ENCODE data around the gene IFT27.

Gene IFT27

DNA sequence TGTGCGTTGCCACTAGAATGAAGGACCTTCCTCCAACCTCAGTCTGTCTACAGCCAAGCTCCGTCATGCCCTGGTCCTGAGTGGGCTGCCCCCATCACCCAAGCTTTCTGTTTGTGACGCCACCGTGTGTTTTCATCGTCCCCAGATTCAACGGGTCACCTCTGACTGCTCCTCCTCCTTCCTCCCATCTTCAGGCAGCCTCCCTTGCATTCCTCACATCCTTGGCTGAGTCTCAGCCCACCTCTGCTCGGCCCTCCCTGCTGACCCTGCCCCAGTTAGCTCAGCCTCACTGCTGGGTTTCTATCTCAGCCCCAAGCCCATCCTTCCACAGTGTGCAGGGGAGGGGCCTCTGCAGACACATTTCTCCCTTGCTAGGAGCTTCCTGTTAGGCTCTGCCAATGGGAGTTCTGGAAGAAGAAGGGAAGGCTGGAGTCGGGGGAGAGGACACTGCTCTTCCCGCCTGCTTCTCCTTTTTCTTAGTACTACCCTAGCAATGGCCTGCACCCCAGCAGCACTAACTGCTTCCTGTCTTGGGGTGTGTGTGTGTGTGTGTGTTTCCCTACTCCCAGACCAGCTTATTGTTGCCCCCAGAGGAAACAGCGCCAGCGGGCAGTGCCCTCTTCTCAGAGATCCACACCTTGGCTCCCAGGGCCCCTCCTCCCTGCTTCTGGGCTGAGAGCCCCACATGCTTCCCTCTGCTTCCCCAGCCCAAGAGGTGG is 5.2 kb downstream of the IFT27 start:
- H3K4me3 ChIP-seq (ENCODE audit: low read depth, low read length): no peak overlapping the region
- TF ChIP-seq, protein P1, sequence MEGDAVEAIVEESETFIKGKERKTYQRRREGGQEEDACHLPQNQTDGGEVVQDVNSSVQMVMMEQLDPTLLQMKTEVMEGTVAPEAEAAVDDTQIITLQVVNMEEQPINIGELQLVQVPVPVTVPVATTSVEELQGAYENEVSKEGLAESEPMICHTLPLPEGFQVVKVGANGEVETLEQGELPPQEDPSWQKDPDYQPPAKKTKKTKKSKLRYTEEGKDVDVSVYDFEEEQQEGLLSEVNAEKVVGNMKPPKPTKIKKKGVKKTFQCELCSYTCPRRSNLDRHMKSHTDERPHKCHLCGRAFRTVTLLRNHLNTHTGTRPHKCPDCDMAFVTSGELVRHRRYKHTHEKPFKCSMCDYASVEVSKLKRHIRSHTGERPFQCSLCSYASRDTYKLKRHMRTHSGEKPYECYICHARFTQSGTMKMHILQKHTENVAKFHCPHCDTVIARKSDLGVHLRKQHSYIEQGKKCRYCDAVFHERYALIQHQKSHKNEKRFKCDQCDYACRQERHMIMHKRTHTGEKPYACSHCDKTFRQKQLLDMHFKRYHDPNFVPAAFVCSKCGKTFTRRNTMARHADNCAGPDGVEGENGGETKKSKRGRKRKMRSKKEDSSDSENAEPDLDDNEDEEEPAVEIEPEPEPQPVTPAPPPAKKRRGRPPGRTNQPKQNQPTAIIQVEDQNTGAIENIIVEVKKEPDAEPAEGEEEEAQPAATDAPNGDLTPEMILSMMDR (IDR thresholded peaks at IDR 0.05; ENCODE audit: low read depth, low read length): no peak

DNA sequence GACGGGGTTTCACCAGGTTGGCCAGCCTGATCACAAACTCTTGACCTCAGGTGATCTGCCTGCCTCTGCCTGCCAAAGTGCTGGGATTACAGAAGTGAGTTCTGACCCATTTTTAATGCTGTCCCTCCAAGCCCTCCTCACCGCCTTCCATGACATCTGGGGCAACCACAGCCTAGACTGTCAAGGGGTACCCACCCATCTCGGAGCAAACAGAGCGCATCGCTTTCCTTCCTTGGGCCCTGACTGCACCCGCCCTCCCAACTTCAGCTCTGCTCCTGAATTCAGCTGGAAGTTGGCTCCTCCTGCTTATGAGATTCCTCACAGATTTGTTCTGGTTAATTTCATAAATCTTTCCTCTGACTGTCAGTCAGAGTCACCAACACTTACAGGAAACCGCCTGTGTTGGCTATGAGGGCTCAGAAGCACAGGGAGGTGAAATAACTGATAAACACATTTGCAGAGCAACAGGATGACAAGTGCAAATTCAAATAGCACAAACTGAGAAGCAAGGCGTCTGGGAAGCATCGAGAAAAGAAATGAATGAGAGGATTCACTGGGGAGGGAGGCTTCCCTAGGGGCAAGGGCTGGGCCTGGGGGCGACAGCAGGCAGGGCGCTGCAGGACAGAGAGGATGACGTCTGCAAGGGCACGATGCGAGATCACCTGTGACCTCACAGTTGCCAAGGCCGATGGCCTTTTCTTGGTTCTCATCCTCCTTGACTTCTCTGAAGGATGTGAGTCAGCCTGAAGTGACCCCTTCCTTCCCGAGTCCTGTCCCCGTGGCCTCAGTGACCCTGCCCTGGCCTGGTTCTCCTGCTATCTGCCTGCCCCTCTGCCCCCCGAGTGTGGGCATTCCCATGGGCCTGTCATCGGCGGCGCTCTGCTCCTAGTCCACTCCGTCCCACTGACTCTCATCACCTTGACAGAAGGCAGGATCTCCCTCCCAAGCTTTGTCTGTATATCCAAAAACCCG is 6.1 kb downstream of the IFT27 start:
- H3K4me3 ChIP-seq (ENCODE audit: low read depth, low read length): no peak overlapping the region
- TF ChIP-seq, protein P1 (IDR thresholded peaks at IDR 0.05; ENCODE audit: low read depth, low read length): no peak

DNA sequence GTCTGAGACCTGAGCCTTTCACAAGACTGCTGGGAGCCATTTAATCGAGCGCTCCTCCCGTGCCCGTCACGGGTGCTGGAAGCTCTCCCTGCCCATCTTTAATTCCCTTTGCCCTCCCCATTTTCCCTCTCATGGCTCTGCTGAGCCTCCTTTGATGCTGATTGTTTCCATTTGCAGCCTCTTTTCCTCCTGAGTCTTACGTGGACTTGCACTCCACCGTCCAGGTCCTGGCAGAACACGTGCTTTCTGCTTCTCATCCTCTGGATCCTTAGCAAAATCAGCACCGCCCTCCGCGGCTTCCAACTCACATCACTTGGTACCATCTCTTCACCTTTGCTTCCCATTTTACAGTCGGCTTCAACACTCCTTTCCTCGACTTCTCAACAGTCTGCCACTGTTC is 7.3 kb downstream of the IFT27 start:
- TF ChIP-seq, protein P1 (IDR thresholded peaks at IDR 0.05; ENCODE audit: low read depth, low read length): no peak
- H3K4me3 ChIP-seq (ENCODE audit: low read depth, low read length): no peak overlapping the region

DNA sequence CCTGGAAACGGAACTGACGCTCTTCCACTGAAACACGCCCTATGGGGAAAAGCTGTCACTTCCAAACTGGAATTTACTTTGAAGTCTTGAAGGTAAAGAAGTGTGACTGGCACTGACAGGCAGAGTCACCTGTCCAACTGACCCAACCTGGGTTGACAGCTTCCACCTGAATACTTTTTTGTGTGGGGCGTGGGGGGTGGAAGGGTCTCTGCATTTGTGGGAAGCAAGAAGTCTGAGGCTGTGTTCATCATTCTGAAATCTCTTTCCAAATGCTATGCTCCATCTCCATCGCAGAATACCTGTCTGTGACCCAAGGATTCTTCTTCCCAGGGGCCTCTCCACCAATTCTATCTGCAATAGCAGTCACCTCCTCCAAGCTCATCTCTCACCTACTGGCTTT is 7.8 kb downstream of the IFT27 start:
- TF ChIP-seq, protein P1 (IDR thresholded peaks at IDR 0.05; ENCODE audit: low read depth, low read length): no peak
- H3K4me3 ChIP-seq (ENCODE audit: low read depth, low read length): no peak overlapping the region

DNA sequence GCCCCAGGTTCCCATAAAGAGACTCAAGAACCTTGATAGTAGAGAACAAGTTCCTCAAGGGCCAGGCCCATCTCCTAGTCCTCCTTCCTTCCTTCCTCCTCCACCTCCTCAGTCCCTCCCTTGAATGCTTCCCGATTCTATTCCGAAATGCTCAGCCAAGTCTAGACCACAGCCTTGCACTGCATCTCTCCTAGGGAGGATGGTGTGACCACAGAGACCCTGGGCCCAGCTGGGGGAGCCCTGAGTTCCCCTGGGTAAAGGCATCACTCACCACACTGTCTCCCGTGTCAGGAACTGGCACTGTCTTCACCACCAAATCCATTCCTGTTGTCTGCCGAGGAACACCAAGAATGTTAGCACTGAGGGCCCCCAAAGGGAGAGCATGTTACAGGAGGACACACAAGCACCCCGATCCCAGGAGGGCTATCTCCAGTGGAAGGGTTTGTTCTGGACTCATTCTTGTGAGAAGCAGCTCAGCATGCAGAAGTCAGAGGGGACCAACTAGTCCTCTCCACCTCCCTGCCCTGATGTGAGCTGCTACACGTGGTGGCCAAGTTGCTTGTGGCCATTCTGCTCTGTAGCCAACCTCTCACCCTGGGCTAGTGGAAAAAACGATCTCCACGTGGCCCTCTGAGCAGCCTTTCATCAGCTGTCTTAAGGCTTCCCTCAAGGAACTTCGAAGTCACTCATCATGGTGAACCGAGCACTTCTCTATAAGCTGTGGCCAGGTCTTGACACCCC is 8.7 kb downstream of the IFT27 start:
- TF ChIP-seq, protein P1 (IDR thresholded peaks at IDR 0.05; ENCODE audit: low read depth, low read length): no peak
- no peak overlapping the region for H3K4me3 ChIP-seq (ENCODE audit: low read depth, low read length)

DNA sequence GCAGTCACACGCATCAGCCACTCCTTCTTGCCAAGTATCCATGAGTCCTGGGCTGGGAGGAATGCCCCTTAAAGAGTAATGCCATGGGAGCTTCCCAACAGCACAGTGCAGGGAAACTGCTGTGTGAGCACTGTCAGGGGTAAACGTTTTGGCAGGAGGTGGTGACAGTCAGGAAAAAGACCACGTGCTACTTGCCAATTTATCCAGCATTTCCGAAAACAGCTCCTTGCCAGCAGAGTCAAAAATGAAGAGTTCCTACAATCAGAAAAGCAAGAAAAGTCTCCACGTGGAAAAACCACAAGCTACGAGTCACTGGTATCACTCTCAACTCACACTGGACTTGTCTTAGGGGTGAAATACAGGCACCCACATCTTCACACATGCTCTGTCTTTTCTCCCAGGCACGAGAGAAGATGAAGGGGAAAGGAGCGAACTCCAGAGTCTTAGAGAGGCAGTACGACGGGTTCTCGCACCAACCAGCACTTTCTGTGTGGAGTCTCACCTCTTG is 9.9 kb downstream of the IFT27 start:
- H3K4me3 ChIP-seq (ENCODE audit: low read depth, low read length): no peak overlapping the region
- TF ChIP-seq, protein P1 (IDR thresholded peaks at IDR 0.05; ENCODE audit: low read depth, low read length): no peak
